RCC 7860 (cell line): ENCODE measurements around the gene DVL2.

Source experiments
- DNase-seq: peaks from one replicate; pipeline ENCODE4 v3.0.0-alpha.2; 2015; ENCODE audit warnings: low spot score
- FAIRE-seq: peaks from 2 replicates; lab custom pipeline; 2012; peaks lifted over from hg19 to GRCh38; lab: Jason Lieb, UNC

The DVL2 gene

DNA sequence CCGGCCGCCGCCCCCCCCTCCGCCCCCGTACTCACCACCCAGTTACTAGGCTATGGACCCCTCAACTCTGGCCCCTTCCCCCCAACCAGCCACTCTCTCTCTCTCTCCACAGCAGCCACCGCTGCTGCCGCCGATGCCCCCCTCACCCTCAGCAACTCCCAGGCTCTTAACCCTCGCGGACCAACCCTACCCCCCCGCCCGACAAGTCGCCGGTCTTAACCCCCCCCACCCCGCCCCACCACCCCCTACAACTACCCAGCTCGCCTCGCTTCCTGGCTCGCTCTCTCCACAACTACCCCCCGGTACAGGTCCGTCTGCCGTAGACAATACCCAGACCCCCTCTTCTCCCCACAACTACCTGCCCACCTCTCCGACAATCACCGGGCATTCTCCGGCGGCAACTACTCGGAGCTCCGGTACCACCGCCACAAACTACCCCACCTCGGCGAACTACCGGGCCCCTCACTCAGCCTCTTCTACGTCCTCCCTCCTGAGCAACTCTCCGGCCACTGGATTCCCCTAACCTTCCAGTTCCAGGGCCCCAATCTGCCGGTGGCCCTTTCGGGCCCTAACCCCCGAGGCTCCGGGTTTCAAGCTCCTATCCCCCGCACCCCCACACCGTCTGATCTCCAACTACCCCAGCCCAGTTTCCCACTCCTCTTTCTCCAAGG is 4.2 kb upstream of the DVL2 start:
- DNase-seq (peak; percentile 8), FAIRE-seq (no peak)

DNA sequence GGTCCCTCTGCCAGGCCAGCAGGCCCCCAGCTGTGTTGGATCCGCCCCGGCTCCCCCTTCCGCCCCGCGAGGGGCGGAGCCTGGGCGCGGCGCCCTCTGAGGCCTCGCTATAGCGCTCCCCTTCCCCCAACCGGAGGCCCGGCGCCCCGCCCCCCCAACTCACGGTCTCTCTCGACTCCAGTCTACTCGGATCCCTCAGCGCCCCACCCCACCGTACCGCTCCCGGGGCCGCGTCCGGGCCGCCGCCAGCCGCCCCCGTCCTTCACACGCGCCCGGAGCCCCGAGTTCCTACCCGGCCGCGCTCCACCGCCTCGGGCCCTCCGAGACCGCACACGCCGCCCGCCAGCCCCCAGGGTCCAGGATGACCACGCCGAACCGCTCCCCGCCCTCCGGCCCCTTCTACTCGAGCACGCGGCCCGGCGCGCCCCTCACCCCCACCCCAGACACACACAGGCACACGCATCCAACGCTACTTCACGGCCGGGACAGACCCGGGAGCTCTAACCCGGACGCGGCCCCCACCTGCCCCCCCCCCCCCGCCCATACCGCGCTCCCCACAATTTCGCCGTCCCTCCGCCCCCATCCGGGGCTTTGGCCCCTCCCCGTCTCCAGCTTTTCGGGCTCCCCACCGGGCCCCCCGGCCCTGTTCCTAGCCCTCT is 3.6 kb upstream of the DVL2 start:
- DNase-seq = no peak
- FAIRE-seq = no peak

DNA sequence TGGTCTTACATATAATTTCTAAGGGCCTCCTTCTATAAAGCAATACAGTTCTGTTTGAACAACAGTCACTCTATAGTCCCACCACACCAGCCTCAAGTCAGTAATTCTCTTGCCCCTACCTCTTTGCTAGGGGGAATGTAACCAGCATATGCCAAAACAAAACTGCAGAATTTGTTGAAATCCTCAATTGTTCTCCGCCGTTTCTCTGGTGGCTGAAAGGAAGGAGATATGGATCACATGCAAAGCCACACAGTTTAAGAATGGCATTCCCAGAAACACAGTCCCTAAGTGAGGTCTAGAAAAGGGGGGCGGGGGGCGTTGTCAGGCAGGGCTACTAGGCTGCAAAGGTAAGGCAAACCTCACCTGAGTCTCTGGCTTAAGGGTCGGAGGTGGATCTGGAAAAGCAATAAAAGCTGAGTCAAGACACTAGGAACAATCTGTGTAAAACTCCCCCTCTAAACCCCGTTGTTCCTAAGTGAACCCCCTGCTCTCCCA is 3.0 kb upstream of the DVL2 start:
- no peak for DNase-seq
- no peak for FAIRE-seq

DNA sequence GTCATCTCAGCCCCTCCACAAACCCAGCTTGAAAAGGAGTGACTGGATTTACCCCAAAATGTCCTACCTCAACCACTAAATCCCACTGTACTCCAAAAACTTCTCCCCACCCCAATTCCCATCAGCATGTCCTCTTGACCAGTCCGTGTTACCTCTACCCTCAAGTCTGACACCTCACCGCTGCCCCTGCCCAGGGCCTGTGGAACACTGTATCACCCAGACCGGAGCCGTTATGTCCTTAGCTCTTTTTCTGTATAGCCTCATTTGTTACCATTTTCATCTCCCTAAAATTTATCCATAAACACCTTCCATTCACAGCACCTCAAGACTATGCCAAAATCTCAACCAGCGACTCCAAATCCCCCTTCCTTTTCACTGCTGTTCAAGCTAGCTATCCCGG is 2.5 kb upstream of the DVL2 start:
- FAIRE-seq (no peak), DNase-seq (no peak)

DNA sequence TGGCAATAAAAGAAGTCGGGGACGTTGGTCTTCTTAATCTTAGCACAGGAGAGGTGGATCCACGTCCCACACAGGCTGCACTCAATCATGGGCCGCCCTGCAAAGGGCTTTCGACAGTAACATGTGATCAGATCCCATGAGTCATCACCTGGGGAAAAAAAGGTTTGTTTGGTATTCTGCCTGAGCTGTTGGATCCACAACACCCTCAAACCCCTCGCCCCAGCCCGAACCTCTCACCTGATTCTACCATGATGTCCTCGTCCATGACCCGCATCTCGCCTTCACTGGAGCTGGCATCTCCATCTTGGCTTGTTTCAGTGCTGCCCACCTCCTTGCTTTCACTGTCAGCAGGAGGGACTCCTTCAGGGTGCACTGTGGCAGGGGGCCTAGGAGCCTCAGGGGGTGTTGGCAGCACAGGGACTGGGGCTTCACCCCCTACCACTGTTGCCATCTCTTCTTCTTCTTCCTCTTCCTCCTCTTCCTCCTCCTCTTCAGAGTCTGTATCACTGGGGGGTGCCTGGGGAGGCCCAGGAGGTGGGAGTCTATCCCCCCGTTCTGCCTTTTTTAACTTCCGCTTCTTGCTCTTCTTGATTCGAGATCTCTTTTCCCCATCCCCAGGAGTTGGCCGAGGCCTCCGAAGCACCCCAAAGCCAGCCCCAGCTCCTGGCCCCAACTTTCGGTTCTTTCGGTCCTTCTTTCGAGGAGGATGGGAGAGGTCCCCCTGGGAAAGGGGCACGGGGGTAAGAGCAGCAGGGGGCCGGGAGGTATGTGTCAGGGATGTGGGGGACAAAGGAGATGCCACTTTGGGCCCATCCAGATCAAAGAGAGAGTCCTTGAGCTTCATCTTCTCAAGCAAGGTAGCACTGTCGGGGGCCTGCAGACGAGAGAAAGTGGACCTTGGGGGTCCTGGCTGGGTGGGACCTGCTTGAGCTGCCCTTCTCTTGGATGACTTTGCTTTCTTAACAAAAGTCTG is 1.7 kb upstream of the DVL2 start:
- DNase-seq = no peak
- no peak for FAIRE-seq

DNA sequence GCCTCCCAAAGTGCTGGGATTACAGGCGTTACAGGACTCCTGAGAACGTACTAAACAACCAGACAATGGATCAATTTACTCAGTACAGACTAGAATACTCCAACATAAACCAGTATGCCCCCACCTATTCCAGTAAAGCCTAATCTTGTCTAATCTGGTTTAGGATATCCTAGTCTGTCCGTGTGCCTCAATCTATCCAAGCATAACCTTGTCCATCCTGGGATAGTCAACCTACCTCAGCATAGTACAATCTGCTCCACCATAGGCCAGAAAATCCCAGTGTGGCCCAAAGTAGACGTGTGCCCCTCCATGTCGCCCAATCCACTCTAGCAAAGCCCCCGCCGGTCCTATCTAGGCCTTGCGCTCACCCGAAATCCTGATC is 625 bp downstream of the DVL2 start:
- DNase-seq (no peak), FAIRE-seq (no peak)

DNA sequence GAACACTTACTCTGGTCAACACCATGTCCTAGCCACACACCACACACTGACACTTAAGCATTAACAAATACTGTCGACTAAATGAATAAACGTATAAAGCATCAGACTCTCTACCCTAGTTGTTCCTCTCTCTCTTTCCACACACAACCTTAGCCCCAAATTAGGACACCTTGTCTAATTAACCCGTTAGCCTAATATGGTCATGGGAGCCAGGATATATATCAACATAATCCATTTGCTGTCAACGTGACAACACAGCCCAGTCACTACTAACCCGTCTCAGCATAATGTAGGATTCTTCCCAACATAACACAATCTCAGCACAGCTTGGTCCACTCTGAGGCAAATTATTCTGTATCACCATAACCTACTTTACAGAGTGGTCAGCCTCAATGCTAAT is 2.2 kb downstream of the DVL2 start:
- FAIRE-seq (no peak), DNase-seq (no peak)

DNA sequence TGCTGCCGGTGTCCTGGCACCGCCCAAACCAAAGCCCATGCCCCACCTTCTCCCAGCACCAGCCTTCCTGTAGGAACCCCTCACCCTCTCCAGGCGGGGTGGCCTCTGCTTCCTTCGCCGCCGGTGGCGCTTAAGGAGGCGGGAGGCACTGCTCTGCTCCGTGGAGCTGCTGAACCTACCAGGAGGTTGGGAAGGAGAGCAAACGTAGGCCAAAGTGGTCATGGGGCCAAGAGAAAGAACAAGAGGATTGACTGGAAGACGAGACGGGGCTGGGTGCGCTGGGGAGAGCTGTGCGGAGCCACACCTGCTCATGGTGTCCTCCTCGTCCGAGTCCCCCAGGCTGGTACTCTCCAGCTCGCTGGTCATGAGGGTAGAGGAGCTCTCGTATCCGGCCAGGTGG is 4.8 kb downstream of the DVL2 start:
- DNase-seq = no peak
- no peak for FAIRE-seq

DNA sequence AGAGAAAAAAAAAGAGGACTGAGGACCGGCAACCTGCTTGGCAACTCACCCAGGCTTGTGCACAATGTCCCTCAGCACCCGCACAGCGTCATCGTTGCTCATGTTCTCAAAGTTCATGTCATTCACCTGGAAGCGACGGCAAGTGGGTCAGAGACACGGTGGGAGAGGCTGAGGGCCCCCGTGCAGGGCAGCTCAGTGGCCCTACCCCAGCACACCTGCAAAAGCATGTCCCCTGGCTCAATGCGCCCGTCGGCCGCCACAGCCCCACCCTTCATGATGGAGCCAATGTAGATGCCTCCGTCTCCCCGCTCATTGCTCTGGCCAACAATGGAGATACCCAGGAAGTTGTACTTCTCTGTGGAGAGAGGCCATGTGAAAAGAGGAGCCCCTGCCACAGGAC is 5.4 kb downstream of the DVL2 start:
- FAIRE-seq (no peak), DNase-seq (no peak)

DNA sequence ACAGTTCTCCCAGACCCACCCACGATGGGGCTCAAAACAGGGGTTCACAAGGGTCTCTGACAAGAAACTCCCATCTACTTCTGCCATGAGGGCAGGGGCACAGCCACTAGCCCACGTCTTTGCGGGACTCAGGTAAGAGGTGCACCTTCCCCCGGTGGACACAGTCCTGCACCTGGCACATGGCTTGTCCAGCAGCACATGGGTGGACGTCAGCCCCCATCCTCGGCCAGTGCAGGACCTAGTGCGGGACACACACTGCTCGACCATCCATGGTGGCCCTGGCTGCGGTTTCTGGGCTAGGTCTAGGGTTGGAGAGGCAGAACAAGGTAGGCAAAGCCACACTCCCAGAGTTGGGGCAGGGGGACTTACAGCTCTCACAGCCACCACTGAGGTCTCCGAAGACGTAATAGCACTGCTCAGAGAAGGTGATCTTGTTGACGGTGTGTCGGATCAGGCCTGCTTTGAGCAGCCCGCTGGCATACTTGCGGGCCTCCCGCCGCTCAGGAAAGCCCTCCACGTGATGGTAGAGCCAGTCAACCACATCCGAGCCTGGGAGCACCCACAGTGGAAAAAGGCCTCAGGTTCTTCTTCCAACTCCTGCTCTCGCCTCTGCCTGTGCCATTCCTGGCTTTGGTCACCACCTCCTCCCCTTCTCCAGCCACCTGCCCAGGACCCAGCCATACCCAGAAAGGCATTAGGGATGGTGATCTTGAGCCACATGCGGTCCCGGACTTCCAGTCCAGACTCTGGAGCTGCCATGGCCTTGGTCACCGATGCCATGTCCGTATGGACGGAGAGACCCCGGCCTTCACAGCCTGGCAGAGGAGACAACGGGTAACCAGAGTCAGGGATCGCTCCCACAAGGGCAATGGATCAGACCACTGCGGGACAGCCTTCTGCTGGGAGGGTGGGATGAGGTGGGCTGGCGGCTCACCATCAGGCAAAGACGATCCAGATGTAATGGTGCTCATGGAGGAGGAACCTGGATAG is 7.3 kb downstream of the DVL2 start:
- no peak for FAIRE-seq

DNA sequence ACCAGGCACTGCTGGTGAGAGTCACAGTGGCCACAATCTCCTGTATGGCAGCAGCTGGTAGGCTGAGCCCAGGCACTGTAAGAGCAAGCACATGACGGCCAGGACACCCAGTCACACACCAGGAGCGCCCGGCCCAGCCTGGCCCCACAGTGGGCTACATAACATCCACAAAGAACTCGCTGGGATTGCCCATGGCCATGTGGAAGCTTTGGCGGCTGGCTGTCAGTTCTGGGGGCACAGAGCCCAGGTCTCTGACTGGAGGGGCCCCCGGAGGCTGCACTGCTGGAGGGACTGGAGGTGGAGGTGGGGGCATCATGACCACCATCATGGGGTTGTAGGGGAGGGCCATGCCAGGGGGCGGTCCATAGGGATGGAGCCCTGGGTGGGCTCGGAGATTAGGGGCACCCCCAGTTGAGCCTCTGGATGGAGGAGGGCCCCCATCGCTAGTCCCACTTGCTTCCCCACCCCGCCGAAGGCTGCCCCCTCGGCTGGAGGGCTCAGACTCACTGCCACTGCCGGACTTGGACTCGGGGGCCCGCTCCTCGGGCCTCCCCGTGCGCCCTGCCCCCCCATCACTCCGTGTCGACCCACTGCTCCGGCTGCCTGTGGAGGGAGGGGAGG is 8.5 kb downstream of the DVL2 start:
- no peak for DNase-seq
- FAIRE-seq = no peak

More for the DNA sequence above, 7.3 kb downstream of the DVL2 start:
- DNase-seq = no peak

DNA sequence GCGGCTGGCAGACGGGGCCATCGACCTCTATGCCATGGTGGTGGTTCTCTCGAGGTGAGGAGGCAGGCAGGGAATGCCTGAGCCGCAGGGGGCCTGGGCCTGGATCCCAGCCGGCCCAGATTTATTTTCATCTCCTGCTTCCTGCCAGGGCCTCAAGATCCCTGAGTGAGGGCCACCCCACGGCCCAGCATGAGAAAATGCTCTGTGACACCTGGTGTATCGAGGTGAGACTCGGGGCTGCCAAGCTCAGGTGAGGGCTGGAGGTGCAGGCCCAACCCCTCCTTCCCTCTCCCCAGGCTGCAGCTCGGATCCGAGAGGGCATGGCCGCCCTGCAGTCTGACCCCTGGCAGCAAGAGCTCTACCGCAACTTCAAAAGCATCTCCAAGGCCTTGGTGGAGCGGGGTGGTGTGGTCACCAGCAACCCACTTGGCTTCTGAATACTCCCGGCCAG is 9.6 kb downstream of the DVL2 start:
- no peak for FAIRE-seq
- DNase-seq = no peak

DNA sequence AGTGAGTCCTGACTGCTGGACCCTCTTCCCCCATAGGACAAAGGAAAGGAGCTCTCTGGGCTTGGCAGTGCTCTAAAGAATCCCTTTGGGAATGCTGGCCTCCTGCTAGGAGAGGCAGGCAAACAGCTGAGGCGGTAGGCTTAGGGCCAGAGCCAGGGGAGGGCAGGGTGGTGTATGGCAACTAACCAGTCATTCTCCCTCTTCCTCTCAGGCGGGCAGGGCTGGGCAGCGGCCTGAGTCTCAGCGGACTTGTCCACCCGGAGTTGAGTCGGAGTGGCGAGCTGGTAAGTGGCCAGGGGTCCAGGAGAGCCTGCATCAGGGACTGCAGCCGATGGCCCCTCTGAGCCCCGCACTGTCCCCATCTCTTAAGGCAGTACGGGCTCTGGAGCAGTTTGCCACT is 10.2 kb downstream of the DVL2 start:
- FAIRE-seq (no peak), DNase-seq (no peak)

DNA sequence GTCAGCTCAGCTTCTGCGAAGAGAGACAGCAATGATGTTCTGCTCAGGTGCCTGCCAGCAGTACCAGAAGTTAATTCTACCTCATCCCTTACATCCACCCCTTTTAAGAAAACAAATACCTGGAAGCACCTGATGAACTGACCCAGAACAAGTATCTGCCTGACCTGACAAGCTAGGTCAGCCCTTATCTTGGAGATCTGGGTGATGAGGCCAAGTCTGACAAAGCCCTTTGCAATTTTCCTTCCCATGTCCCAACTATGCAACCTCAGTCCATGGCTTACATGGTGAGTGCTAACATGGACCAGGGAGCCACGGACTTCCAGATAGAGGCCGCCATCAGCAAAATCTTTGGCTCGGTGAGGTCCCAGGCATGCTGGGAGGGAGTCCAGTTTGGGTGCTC is 10.9 kb downstream of the DVL2 start:
- no peak for DNase-seq
- no peak for FAIRE-seq

DNA sequence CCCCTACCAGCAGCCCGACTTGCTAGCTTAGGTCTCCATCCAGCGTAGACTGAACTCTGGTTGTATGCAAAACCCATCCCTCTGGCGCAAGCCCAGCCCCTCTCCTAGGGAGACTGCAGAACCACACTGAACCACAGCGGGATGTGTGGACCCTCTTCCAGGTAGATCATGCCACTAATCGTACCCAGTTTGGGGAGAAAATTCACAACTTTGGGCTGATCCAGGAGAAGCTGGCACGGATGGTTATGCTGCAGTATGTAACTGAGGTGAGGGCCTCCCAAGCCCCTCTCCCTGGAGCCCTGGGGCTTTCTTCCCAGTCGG is 11.4 kb downstream of the DVL2 start:
- no peak for DNase-seq
- FAIRE-seq = no peak

DNA sequence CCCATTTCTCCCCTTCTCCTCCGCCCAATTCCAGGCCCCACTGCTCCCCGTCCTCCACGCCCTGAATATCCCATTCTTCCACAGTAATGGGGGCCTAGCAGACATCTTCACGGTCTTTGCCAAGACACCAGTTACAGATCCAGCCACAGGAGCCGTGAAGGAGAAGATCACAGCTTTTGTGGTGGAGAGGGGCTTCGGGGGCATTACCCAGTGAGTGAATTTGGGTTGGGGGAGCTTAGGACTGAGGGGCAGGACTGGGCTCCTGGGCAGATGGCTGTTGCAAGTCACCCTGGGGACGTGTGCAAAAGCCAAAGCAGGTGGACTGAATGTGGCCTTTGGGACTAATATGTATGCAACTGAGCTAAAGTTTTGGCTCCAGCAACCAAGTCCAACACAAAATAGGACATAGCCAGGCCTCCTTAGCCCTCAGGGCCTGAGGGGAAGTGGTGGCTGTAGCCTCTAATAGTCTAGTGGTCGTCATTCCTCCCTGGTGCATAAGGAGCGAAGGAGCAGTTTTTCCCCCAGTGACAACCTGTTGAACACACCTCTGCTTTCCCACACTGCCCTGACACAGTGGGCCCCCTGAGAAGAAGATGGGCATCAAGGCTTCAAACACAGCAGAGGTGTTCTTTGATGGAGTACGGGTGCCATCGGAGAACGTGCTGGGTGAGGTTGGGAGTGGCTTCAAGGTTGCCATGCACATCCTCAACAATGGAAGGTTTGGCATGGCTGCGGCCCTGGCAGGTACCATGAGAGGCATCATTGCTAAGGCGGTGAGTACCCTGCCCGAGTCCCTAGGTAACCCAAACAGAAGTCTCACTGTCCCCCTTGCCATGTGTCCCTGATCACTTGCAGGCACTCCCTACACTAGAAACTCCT is 12.0 kb downstream of the DVL2 start:
- no peak for FAIRE-seq
- no peak for DNase-seq

DNA sequence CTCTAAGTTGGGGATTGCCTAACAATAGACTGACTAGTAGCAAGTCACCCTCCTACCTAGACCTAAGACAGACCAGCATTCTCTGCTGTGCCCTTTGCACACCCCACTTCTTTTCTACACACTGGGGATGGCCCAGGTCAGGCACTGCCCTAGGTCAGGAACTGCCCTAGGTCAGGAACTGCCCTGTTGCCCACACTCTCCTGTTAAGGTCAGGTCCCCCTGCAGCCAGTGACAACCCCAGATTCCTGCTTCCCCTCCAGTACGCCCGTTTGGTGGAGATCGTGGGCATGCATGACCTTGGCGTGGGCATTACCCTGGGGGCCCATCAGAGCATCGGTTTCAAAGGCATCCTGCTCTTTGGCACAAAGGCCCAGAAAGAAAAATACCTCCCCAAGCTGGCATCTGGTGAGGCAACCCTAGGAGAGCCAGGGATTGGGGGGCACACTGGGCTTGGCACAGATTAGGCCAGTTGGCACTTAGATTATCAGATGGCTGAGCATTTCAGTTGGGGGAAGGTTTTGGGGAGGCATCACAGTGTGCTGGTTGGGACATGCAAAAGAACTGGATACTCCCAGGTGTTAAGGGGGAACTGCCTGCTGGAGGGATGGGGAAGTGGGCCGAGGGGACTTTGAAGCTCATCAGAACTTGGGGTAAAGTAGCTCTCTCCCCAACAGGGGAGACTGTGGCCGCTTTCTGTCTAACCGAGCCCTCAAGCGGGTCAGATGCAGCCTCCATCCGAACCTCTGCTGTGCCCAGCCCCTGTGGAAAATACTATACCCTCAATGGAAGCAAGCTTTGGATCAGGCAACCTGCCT is 12.8 kb downstream of the DVL2 start:
- DNase-seq (no peak), FAIRE-seq (no peak)

DNA sequence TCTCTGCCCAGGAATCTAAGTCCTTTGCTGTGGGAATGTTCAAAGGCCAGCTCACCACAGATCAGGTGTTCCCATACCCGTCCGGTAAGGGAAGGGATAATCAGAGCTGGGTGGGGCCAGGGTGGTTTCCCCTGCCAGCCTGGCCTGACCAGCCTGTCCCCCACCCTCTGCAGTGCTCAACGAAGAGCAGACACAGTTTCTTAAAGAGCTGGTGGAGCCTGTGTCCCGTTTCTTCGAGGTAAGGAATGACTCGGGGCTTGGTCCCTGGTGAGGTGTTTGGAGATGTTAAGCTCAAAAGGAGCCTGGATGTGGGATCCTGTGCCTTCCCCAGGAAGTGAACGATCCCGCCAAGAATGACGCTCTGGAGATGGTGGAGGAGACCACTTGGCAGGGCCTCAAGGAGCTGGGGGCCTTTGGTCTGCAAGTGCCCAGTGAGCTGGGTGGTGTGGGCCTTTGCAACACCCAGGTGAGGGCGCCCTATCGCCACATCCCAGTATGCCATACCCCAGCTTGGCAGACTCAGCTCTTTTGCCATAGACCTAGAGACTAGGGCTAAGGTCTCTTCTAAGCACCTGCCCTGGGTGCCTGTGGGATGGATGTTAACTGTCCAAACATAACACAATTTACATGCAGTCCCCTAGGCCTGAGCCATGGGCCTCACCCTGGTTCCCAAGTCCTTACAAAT is 13.6 kb downstream of the DVL2 start:
- peak; percentile 36 for DNase-seq

More for the DNA sequence above, 13.6 kb downstream of the DVL2 start:
- FAIRE-seq = no peak
